GM18499 (cell line): ENCODE data around the gene ANAPC5.

Source experiments
- ATAC-seq: cut with Tn5 transposase; IDR thresholded peaks from one replicate; pipeline ENCODE4 v1.9.1; 2021; ENCODE audit warnings: moderate number of reproducible peaks; ENCODE audit not compliant: insufficient read depth, unreplicated experiment

Gene ANAPC5

GRCh38 chr12:121263206-121263935, 88.8 kb downstream of the ANAPC5 start:
- ATAC-seq = no peak

GRCh38 chr12:121261398-121261797, 90.8 kb downstream of the ANAPC5 start:
- no peak for ATAC-seq

DNA sequence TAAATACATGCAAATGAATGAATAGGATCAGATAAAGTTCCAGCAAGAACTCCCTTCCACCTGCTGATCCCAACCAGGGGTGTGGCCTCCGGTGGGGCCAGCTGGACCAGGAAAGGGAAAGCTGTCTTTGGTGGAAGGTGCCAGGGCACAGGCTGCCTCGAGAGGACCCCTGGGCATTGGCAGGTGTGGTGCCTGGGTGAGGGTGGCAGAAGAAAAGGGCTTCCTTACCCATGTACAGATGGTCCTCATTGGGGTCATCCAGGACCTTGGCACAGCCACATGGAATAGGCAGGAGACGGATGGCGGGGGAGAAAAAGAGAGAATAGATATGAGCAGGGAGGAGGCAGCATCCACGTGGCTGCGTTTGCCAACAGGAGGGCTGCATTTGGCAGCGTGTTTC, 92.1 kb downstream of the ANAPC5 start:
- no peak for ATAC-seq

- no peak for ATAC-seq
These were observed 93.1 kb downstream of the ANAPC5 start for GRCh38 chr12:121259074-121259473.
